ENCODE results near the gene ZNF628.
A peak's percentile ranks its signal among the peaks of the same experiment; 100 is the strongest.

Gene ZNF628

DNA sequence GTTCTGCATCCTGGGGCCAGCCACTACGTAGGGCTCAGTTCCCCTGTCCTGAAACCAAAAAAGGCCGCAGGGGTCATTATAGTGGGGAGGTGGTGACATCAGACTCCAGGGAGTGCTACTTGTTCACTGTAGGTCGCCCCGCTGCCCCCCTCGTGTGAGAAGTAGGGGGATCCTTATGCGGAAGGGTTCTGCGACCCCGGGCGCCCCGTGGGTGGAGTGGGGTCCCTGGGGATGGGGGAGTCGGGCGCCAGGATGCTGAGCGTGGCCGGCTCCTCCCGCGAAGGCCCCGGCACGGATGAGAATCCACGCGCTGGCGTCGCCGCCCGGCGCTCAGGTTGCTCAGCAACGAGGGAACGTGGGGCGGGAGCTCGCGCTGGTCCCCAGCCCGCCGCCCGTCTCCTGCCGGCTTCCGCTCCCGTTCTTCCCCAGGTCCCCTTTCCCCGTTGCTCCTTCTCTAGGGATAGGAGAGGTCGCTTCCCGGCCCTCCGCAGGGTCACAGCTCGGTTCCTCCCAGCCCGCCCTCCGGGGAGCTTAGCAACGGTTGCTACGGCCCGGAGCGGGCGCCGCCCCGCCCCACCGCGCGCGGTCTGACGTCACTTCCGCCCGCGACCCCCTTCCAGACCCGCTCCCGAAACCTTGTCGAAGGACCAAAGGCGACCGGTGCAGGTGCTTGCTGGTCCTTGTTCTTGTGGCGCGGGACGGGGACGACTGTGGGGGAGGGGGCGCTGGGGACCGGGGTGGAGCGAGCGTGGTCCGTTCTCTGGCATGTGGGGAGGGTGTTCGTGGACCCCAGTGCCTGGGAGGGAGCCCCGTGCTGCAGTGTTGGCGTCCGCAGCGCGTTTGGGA is 8.4 kb downstream of the ZNF628 start, which contains the start of gene NAT14 (continued):
- TF ChIP-seq SP2 (tag by site-specific recombination; IDR thresholded peaks at IDR 0.05) = peak; percentile 85
- TF ChIP-seq ZNF791 (tag by site-specific recombination; IDR thresholded peaks at IDR 0.05) = no peak
- no peak for TF ChIP-seq ZNF404 (tag by site-specific recombination; IDR thresholded peaks at IDR 0.05)
- TF ChIP-seq ZNF324 (tag by site-specific recombination; IDR thresholded peaks at IDR 0.05) = no peak
- no peak for TF ChIP-seq ZBTB7A (tag by site-specific recombination; IDR thresholded peaks at IDR 0.05; ENCODE audit: low read depth)
- no peak for TF ChIP-seq ZNF624 (tag by site-specific recombination; IDR thresholded peaks at IDR 0.05)
- TF ChIP-seq ZNF571 (tag by site-specific recombination; IDR thresholded peaks at IDR 0.05) = no peak
- no peak for TF ChIP-seq ZNF19 (tag by site-specific recombination; IDR thresholded peaks at IDR 0.05; ENCODE audit: low read depth)
- TF ChIP-seq, protein P1, sequence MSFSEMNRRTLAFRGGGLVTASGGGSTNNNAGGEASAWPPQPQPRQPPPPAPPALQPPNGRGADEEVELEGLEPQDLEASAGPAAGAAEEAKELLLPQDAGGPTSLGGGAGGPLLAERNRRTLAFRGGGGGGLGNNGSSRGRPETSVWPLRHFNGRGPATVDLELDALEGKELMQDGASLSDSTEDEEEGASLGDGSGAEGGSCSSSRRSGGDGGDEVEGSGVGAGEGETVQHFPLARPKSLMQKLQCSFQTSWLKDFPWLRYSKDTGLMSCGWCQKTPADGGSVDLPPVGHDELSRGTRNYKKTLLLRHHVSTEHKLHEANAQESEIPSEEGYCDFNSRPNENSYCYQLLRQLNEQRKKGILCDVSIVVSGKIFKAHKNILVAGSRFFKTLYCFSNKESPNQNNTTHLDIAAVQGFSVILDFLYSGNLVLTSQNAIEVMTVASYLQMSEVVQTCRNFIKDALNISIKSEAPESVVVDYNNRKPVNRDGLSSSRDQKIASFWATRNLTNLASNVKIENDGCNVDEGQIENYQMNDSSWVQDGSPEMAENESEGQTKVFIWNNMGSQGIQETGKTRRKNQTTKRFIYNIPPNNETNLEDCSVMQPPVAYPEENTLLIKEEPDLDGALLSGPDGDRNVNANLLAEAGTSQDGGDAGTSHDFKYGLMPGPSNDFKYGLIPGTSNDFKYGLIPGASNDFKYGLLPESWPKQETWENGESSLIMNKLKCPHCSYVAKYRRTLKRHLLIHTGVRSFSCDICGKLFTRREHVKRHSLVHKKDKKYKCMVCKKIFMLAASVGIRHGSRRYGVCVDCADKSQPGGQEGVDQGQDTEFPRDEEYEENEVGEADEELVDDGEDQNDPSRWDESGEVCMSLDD (tag by site-specific recombination; IDR thresholded peaks at IDR 0.05) = no peak
- no peak for TF ChIP-seq ZNF248 (tag by site-specific recombination; IDR thresholded peaks at IDR 0.05)
- TF ChIP-seq ZNF610 (tag by site-specific recombination; IDR thresholded peaks at IDR 0.05; ENCODE audit: borderline replicate concordance) = 0 out of 2 replicates have a peak, but pooled peaks have one; percentile 48
- TF ChIP-seq ZNF140 (tag by site-specific recombination; IDR thresholded peaks at IDR 0.05) = no peak
- no peak for TF ChIP-seq TSHZ1 (tag by site-specific recombination; IDR thresholded peaks at IDR 0.05; ENCODE audit: borderline replicate concordance)
- TF ChIP-seq ZNF341 (tag by site-specific recombination; IDR thresholded peaks at IDR 0.05; ENCODE audit: low read depth) = peak; percentile 38; the same call in 1 of the 2 replicates
- no peak for TF ChIP-seq TRIM28 (IDR thresholded peaks at IDR 0.05; ENCODE audit: borderline replicate concordance, low read length)
- no peak for TF ChIP-seq SCRT1 (tag by site-specific recombination; IDR thresholded peaks at IDR 0.05; ENCODE audit: borderline replicate concordance)
- TF ChIP-seq ZNF549 (tag by site-specific recombination; IDR thresholded peaks at IDR 0.05) = no peak
- TF ChIP-seq, protein P2, sequence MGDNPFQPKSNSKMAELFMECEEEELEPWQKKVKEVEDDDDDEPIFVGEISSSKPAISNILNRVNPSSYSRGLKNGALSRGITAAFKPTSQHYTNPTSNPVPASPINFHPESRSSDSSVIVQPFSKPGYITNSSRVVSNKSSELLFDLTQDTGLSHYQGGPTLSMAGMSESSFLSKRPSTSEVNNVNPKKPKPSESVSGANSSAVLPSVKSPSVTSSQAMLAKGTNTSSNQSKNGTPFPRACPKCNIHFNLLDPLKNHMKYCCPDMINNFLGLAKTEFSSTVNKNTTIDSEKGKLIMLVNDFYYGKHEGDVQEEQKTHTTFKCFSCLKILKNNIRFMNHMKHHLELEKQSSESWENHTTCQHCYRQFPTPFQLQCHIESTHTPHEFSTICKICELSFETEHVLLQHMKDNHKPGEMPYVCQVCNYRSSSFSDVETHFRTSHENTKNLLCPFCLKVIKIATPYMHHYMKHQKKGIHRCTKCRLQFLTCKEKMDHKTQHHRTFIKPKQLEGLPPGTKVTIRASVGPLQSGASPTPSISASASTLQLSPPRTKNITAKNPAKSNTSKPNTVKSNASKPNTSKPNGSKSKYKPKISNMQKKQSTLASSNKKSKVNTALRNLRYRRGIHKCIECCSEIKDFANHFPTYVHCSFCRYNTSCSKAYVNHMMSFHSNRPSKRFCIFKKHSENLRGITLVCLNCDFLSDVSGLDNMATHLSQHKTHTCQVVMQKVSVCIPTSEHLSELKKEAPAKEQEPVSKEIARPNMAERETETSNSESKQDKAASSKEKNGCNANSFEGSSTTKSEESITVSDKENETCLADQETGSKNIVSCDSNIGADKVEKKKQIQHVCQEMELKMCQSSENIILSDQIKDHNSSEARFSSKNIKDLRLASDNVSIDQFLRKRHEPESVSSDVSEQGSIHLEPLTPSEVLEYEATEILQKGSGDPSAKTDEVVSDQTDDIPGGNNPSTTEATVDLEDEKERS (tag by site-specific recombination; IDR thresholded peaks at IDR 0.05) = no peak
- TF ChIP-seq ZNF362 (tag by site-specific recombination; IDR thresholded peaks at IDR 0.05) = no peak
- TF ChIP-seq ZNF24 (tag by site-specific recombination; IDR thresholded peaks at IDR 0.05) = no peak
- TF ChIP-seq SETDB1 (IDR thresholded peaks at IDR 0.05; ENCODE audit: insufficient read length, low read length) = no peak
- TF ChIP-seq ZBTB11 (tag by site-specific recombination; conservative IDR thresholded peaks at IDR 0.05; ENCODE audit: low read depth) = peak; percentile 81
- TF ChIP-seq HOXC10 (CRISPR knock-in tag; IDR thresholded peaks at IDR 0.05) = peak; percentile 71; the same call in 1 of the 2 replicates
- no peak for TF ChIP-seq ZBTB17 (tag by site-specific recombination; IDR thresholded peaks at IDR 0.05)
- TF ChIP-seq ZNF335 (tag by site-specific recombination; conservative IDR thresholded peaks at IDR 0.05) = peak; percentile 96

All from HEK293 (cell line).